Measurements from ENCODE around the gene SHISA9. TPM values are rescaled to one million over a fixed set of nuclear protein-coding genes. Genes with fewer than 3 reads are reported as not detected.

SHISA9 gene
- total and polyA plus RNA-seq, 2 of the 4 experiments (the other 2 are of a cell fraction) = under 0.01 TPM; not detected in 1

- H3K18ac ChIP-seq (ENCODE audit: low read depth, low read length) = no peak overlapping the region
- H2AFZ ChIP-seq (replicated peaks; ENCODE audit: low read length, poor library complexity) = no peak overlapping the region
- no peaks in the 10 kb centered on the region for H3K27me3 ChIP-seq (ENCODE audit: control insufficient read depth, insufficient read depth, low read length)
- POLR2A ChIA-PET (ENCODE audit: unreplicated experiment) = no interaction called here
- no peak overlapping the region for H2BK5ac ChIP-seq (ENCODE audit: low read depth, low read length, poor library complexity, severe bottlenecking)
- dilution Hi-C loops (cut with HindIII; ENCODE audit: low sequenced_read_pairs, unreplicated experiment) = no loop called here
- H4K8ac ChIP-seq (ENCODE audit: low read depth in 2 of 2, low read length in 2 of 2) = no peak overlapping the region
- no peak for ATAC-seq (ENCODE audit: low read depth)
- no peak overlapping the region for H3K4me3 ChIP-seq (ENCODE audit: insufficient read depth, low read depth, low read length)
- H2BK120ac ChIP-seq (ENCODE audit: low read depth, low read length) = no peak overlapping the region
- no peak overlapping the region for H4K91ac ChIP-seq (ENCODE audit: insufficient read depth, low read depth, low read length)
- no peak overlapping the region for H2AK5ac ChIP-seq (ENCODE audit: low read depth, low read length)
- TF ChIP-seq ELK1 (IDR thresholded peaks at IDR 0.05; ENCODE audit: borderline replicate concordance, low read depth, low read length) = no peak
- TF ChIP-seq MAZ (IDR thresholded peaks at IDR 0.05; ENCODE audit: borderline replicate concordance, low read depth, low read length) = no peak
- TF ChIP-seq SMC3 (IDR thresholded peaks at IDR 0.05; ENCODE audit: low read depth, low read length) = no peak
- no peak for TF ChIP-seq CHD1 (IDR thresholded peaks at IDR 0.05; ENCODE audit: low read depth, low read length)
- TF ChIP-seq RAD21 (IDR thresholded peaks at IDR 0.05; ENCODE audit: low read length) = no peak
- TF ChIP-seq MAFK (IDR thresholded peaks at IDR 0.05; ENCODE audit: low read depth, low read length) = no peak
- TF ChIP-seq FOS (IDR thresholded peaks at IDR 0.05; ENCODE audit: low read depth, low read length) = no peak
- TF ChIP-seq CEBPB (IDR thresholded peaks at IDR 0.05; ENCODE audit: low read depth, low read length) = no peak
- TF ChIP-seq, protein P1, sequence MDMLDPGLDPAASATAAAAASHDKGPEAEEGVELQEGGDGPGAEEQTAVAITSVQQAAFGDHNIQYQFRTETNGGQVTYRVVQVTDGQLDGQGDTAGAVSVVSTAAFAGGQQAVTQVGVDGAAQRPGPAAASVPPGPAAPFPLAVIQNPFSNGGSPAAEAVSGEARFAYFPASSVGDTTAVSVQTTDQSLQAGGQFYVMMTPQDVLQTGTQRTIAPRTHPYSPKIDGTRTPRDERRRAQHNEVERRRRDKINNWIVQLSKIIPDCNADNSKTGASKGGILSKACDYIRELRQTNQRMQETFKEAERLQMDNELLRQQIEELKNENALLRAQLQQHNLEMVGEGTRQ (IDR thresholded peaks at IDR 0.05; ENCODE audit: low read depth, low read length) = no peak
- no peak for TF ChIP-seq NFE2L2 (IDR thresholded peaks at IDR 0.05; ENCODE audit: low read depth, low read length)
- TF ChIP-seq, protein P2, sequence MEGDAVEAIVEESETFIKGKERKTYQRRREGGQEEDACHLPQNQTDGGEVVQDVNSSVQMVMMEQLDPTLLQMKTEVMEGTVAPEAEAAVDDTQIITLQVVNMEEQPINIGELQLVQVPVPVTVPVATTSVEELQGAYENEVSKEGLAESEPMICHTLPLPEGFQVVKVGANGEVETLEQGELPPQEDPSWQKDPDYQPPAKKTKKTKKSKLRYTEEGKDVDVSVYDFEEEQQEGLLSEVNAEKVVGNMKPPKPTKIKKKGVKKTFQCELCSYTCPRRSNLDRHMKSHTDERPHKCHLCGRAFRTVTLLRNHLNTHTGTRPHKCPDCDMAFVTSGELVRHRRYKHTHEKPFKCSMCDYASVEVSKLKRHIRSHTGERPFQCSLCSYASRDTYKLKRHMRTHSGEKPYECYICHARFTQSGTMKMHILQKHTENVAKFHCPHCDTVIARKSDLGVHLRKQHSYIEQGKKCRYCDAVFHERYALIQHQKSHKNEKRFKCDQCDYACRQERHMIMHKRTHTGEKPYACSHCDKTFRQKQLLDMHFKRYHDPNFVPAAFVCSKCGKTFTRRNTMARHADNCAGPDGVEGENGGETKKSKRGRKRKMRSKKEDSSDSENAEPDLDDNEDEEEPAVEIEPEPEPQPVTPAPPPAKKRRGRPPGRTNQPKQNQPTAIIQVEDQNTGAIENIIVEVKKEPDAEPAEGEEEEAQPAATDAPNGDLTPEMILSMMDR (conservative IDR thresholded peaks at IDR 0.05; ENCODE audit: low read depth, low read length) = no peak
- no peak for TF ChIP-seq BHLHE40 (IDR thresholded peaks at IDR 0.05; ENCODE audit: low read depth, low read length)
- no peak for TF ChIP-seq POLR2A (IDR thresholded peaks at IDR 0.05; ENCODE audit: low read depth, low read length)
- no peak for TF ChIP-seq RCOR1 (IDR thresholded peaks at IDR 0.05; ENCODE audit: insufficient replicate concordance, low read length)
- no peak for TF ChIP-seq RFX5 (IDR thresholded peaks at IDR 0.05; ENCODE audit: low read depth, low read length)
- TF ChIP-seq MXI1 (IDR thresholded peaks at IDR 0.05; ENCODE audit: borderline replicate concordance, low read depth, low read length) = no peak
- no peaks in the 10 kb centered on the region for H3K36me3 ChIP-seq (ENCODE audit: control insufficient read depth, insufficient read depth, low read length)
- no peaks in the 10 kb centered on the region for H3K79me1 ChIP-seq (ENCODE audit: low read depth in 1 of 2, low read length in 2 of 2)
- no peak overlapping the region for H3K9ac ChIP-seq (ENCODE audit: low read depth, low read length)
- no peak overlapping the region for H2AK9ac ChIP-seq (replicated peaks; ENCODE audit: low read depth, low read length, poor library complexity)
- H4K20me1 ChIP-seq (ENCODE audit: insufficient read depth, low read length) = no peaks in the 10 kb centered on the region
- BruUV-seq (replicated peaks) = no TSS peak
- H3K27ac ChIP-seq (ENCODE audit: insufficient read depth, low read length) = no peak overlapping the region
- H4K5ac ChIP-seq (ENCODE audit: low read depth, low read length) = no peak overlapping the region
- no peak overlapping the region for H3K4ac ChIP-seq (ENCODE audit: low read depth, low read length)
- in situ Hi-C loops (cut with MboI; ENCODE audit: low sequenced_read_pairs) = no loop called here
- CTCF ChIA-PET = no interaction called here
- DNase-seq = no peak
- intact Hi-C loops (cut with micrococcal nuclease) = no loop called here
- H3K56ac ChIP-seq (ENCODE audit: extremely low read depth, insufficient read depth, low read length) = no peak overlapping the region
- H2BK15ac ChIP-seq (ENCODE audit: low read depth, low read length) = no peak overlapping the region
- no peak overlapping the region for H3K23ac ChIP-seq (ENCODE audit: low read depth, low read length)
- no peaks in the 10 kb centered on the region for H3K4me1 ChIP-seq (ENCODE audit: control insufficient read depth, insufficient read depth, low read length)
- no CpG with 5 or more reads among the region's 3 CpGs for WGBS, 2 experiments (ENCODE audit: extremely low coverage in 2 of 2, insufficient read length in 1 of 2)
- H3K14ac ChIP-seq (replicated peaks; ENCODE audit: low read depth, low read length) = no peak overlapping the region
- no peak overlapping the region for H2BK20ac ChIP-seq (ENCODE audit: low read depth, low read length)
- peaks cover 14% of the 10 kb centered on the region for H3K9me3 ChIP-seq (ENCODE audit: control insufficient read depth, insufficient read depth, low read length)
- no peak overlapping the region for H3K4me2 ChIP-seq (ENCODE audit: low read depth, low read length)
- H3K9me1 ChIP-seq (ENCODE audit: insufficient read depth, low read length) = no peaks in the 10 kb centered on the region
Measured at GRCh38 chr16:13148836-13149235, 247.4 kb downstream of the SHISA9 start.
